ENCODE measurements around the gene ZNF397. TPM values are rescaled to one million over a fixed set of nuclear protein-coding genes. Genes with fewer than 3 reads are reported as not detected.

ZNF397 gene
- total and polyA plus RNA-seq, 9 of the 15 experiments (the other 6 are each of a cell fraction or from before 2014, with no cell fraction given) = 6.4 to 24.2 (median 19.3) TPM

- peak; percentile 92 for TF ChIP-seq NR1H2 (CRISPR knock-in tag; IDR thresholded peaks at IDR 0.05)
- TF ChIP-seq PURB (CRISPR knock-in tag; IDR thresholded peaks at IDR 0.05; ENCODE audit: low read depth) = no peak
- TF ChIP-seq CEBPB (tag; IDR thresholded peaks at IDR 0.05) = no peak
- peak; percentile 61; the same call in 1 of the 2 replicates for TF ChIP-seq POLR2AphosphoS2 (IDR thresholded peaks at IDR 0.05; ENCODE audit: low read length)
- TF ChIP-seq, protein P1, sequence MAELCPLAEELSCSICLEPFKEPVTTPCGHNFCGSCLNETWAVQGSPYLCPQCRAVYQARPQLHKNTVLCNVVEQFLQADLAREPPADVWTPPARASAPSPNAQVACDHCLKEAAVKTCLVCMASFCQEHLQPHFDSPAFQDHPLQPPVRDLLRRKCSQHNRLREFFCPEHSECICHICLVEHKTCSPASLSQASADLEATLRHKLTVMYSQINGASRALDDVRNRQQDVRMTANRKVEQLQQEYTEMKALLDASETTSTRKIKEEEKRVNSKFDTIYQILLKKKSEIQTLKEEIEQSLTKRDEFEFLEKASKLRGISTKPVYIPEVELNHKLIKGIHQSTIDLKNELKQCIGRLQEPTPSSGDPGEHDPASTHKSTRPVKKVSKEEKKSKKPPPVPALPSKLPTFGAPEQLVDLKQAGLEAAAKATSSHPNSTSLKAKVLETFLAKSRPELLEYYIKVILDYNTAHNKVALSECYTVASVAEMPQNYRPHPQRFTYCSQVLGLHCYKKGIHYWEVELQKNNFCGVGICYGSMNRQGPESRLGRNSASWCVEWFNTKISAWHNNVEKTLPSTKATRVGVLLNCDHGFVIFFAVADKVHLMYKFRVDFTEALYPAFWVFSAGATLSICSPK (IDR thresholded peaks at IDR 0.05; ENCODE audit: borderline replicate concordance) = no peak
- TF ChIP-seq ZNF23 (CRISPR knock-in tag; IDR thresholded peaks at IDR 0.05) = no peak
- TF ChIP-seq PCBP2 (IDR thresholded peaks at IDR 0.05; ENCODE audit: low read depth, low read length, poor library complexity, severe bottlenecking) = no peak
- no peak for TF ChIP-seq ZNF695 (CRISPR knock-in tag; IDR thresholded peaks at IDR 0.05)
- TF ChIP-seq, protein P2, sequence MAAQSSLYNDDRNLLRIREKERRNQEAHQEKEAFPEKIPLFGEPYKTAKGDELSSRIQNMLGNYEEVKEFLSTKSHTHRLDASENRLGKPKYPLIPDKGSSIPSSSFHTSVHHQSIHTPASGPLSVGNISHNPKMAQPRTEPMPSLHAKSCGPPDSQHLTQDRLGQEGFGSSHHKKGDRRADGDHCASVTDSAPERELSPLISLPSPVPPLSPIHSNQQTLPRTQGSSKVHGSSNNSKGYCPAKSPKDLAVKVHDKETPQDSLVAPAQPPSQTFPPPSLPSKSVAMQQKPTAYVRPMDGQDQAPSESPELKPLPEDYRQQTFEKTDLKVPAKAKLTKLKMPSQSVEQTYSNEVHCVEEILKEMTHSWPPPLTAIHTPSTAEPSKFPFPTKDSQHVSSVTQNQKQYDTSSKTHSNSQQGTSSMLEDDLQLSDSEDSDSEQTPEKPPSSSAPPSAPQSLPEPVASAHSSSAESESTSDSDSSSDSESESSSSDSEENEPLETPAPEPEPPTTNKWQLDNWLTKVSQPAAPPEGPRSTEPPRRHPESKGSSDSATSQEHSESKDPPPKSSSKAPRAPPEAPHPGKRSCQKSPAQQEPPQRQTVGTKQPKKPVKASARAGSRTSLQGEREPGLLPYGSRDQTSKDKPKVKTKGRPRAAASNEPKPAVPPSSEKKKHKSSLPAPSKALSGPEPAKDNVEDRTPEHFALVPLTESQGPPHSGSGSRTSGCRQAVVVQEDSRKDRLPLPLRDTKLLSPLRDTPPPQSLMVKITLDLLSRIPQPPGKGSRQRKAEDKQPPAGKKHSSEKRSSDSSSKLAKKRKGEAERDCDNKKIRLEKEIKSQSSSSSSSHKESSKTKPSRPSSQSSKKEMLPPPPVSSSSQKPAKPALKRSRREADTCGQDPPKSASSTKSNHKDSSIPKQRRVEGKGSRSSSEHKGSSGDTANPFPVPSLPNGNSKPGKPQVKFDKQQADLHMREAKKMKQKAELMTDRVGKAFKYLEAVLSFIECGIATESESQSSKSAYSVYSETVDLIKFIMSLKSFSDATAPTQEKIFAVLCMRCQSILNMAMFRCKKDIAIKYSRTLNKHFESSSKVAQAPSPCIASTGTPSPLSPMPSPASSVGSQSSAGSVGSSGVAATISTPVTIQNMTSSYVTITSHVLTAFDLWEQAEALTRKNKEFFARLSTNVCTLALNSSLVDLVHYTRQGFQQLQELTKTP (IDR thresholded peaks at IDR 0.05; ENCODE audit: low read depth in 1 of 2, partially characterized antibody in 2 of 2) = peak in 1 of 2 experiments; percentile 74
- peak; percentile 96 for TF ChIP-seq C11orf30 (IDR thresholded peaks at IDR 0.05; ENCODE audit: low read depth)
- TF ChIP-seq GTF2E2 (tag; IDR thresholded peaks at IDR 0.05) = peak; percentile 34; the same call in 1 of the 2 replicates
- no peak for TF ChIP-seq COPS2 (conservative IDR thresholded peaks at IDR 0.05)
- TF ChIP-seq IRF9 (tag; IDR thresholded peaks at IDR 0.05) = no peak
- no peak for TF ChIP-seq E2F3 (CRISPR knock-in tag; IDR thresholded peaks at IDR 0.05)
- TF ChIP-seq ZNF3 (CRISPR knock-in tag; IDR thresholded peaks at IDR 0.05) = no peak
- TF ChIP-seq SREBF1 (IDR thresholded peaks at IDR 0.05; ENCODE audit: borderline replicate concordance, low read depth, low read length) = no peak
- no peak for TF ChIP-seq BRD9 (IDR thresholded peaks at IDR 0.05; ENCODE audit: low read depth, partially characterized antibody)
- peak; percentile 87 for TF ChIP-seq ZZZ3 (IDR thresholded peaks at IDR 0.05)
- peak; percentile 92 for TF ChIP-seq EP400 (IDR thresholded peaks at IDR 0.05)
- no peak for TF ChIP-seq SMARCA5 (IDR thresholded peaks at IDR 0.05)
- peak; percentile 82; the same call in 1 of the 2 replicates for TF ChIP-seq GTF2F1 (IDR thresholded peaks at IDR 0.05; ENCODE audit: low read depth, low read length)
- TF ChIP-seq PHF8 (IDR thresholded peaks at IDR 0.05; ENCODE audit: borderline replicate concordance, low read length) = peak; percentile 99
- no peak for TF ChIP-seq TAF15 (IDR thresholded peaks at IDR 0.05; ENCODE audit: low read depth, low read length)
These were observed 49.4 kb downstream of the ZNF397 start, which contains the start of gene ZSCAN30 (continued) for GRCh38 chr18:35290094-35290735.

Measured in K562 (cell line).